A172 (cell line): Measurements from ENCODE around the gene MOV10L1. TPM values are rescaled to one million over a fixed set of nuclear protein-coding genes. Genes with fewer than 3 reads are reported as not detected.
"Not testable (repeated sequence)": the region's sequence is repeated elsewhere in the genome, so short reads cannot be mapped to it uniquely, and the experiment has no call there.

Experiments used
- DNase-seq: peaks from one replicate; pipeline ENCODE4 v3.0.0-alpha.2; 2015; ENCODE audit warnings: low spot score
- total RNA-seq: library from RNA; depleted of rRNA; stranded (reverse); fragments of >200 nt; shearing (Covaris generic); gene quantifications from 2 replicates; pipeline ENCODE4 v1.2.3, GENCODE V29; 2014

Gene MOV10L1
- total RNA-seq, 1 experiment from 2014 or later = 2.0 TPM

DNA sequence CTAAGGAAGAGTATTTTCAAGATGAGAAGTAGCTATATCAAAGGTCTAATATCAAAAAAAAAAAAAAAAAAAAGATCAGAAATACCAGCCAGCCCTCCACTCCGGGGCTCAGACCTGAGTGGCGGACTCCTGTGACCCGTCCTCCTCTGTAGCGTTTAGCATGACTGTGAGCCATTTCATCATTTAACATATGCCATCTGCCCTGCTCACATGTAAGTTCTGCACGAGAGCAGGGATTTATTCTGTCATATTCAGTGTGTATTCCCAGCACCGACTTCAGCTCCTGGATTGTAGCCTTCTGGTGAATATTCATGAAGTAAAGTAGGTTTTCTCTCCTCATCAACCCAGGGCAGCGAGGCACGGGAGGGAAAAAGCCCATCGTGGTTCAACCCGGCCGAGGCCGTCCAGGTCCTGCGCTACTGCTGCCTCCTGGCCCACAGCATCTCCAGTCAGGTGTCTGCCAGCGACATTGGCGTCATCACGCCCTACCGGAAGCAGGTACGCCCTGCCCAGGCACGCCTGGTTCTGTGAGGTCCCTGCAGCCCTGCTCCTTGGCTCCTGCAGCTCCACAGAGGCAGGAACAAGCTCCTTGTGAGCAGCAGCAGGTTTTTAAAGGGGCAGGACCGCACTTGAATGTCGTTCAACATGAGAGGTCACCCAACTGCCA, 68.0 kb downstream of the MOV10L1 start:
- no peak for DNase-seq

GRCh38 chr22:50160947-50161346, 71.1 kb downstream of the MOV10L1 start:
- DNase-seq = no peak

DNA sequence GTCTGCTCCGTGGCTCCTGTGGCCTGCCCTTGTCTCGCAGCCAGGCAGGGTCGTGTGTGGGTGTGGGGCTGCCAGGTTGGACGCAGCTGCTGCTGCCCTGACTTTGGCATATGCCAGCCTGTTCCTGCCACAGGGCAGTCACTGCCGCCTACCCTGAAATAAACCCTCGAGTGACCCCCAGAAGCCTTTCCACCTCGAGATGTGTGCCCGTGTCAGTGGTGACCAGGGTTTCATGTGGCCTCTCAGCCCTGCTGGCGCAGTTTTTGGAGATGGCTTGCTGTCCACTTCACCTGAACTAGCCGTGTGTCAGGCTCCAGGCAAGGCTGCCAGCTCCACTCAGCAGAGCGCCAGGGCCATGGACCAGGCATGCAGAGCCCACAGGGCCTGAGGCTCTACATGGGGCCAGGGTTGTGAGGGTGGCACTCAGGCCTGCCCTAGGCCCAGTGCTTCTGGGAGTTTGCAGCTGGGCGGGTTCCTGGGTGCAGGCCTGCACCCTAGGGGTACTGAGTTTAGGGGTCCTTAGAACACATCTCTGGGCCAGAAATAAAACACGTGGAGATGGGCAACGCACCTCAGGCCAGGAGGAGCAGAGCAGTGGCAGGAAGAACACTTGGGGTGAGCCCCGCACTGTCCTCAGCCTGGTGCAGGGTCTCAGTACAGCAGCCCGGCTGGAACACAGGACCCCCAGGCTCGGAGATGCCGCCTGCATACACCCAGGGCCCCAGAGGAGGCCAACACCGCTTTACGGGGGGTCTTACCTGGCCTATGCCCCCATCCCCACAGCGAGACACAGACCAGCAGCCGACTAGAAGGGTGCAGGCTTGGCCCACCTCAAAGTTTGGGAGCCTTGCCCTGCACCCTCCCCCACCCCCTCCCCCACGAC, 71.9 kb downstream of the MOV10L1 start:
- DNase-seq = no peak

DNA sequence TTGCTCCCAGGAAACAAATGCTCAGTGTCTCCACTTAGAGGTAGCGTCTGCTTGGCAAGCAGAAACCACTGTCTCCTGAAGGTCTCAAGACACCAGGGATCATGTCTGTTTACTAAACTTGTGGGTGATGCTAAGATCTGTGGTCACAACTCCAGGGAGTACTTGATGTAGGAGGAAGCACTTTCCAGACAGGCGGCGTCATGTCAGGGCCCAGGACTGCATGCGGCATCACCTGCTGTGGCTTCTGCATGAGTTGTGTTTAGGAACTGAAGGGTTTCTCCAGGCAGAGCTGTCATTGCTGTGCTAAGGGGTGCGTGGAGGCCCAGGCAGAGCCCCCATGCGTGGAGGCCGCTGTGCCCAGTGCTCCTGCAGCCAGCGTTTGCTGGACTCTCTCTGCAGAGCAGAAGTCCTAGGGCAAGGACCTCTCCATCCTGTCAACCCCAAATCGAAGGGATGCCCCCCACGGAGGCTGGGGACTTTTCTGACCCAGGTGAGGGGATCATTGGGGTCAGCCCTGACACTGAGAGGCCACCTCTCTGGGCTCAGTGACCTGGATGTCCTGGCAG, 72.7 kb downstream of the MOV10L1 start:
- no peak for DNase-seq

DNA sequence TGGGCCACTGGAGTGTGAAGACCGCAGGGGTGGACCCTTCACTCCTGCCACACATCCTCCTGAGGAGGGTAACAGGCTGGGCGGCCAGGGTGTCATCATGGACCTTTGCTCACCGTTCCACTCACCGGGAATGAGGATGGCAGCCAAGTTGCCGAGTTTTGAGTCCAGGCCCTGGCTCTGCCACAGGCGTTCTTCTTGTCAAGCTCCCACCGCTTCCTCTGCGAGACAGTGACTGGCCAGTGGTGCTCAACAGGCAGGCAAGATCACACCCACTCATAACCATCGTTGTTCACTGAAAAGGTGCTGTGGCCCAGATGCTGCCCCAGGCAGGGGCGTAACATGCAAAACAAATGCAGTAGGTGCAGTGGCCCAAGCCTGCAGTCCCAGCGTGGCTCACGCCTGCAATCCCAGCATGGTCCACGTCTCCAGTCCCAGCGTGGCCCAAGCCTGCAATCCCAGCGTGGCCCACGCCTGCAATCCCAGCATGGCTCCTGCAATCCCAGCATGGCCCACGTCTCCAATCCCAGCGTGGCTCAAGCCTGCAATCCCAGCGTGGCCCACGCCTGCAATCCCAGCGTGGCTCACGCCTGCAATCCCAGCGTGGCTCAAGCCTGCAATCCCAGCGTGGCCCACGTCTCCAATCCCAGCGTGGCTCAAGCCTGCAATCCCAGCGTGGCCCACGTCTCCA, 75.8 kb downstream of the MOV10L1 start:
- no peak for DNase-seq

- DNase-seq = no peak
Measured at GRCh38 chr22:50167689-50168489, 78.1 kb downstream of the MOV10L1 start.

DNA sequence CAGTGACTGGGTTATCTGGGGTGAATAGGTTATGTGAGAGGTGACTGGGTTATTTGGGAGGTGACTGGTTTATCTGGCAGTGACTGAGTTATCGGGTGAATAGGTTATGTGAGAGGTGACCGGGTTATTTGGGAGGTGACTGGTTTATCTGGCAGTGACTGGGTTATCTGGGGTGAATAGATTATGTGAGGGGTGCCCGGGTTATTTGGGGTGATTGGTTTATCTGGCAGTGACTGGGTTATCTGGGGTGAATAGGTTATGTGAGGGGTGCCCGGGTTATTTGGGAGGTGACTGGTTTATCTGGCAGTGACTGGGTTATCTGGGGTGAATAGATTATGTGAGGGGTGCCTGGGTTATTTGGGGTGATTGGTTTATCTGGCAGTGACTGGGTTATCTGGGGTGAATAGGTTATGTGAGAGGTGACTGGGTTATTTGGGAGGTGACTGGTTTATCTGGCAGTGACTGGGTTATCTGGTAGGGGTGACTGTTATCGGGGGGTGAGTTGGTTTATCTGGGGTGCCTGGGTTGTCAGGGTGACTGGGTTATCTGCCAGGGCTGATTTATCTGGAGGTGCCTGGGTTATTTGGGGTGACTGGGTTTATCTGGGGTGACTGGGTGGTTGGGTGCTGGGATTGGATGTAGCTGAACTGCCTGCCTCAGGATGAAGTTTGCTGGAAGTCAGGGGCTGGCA, 78.8 kb downstream of the MOV10L1 start:
- not testable (repeated sequence) for DNase-seq

DNA sequence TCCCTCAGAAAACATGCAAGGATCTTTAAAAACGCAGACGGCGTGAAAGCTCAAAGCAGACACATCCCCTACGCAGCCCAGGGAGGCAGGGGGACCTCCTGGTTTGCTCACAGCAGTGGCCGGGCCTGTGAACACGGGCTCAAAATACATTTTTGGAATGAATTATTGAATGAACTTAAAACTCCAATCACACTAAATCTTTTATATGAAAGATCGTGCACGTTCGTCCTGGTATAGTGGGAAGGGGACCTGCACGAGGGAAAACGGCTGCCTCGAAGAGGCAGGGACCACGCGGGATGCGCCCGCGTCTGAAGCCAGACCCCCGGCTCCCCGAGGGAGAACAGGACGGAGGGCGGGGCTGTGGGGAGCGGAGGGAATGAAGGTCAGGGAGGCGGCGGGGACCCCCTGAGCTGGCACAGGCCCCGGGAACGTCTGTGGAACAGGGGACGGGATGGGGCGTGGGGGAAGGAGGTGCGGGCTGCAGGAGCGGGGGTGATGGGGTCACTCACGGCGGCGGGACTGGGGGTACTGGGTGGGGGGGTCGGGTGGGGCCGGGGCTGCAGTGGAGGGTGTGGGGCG, 79.5 kb downstream of the MOV10L1 start:
- no peak for DNase-seq

GRCh38 chr22:50169774-50170341, 80.1 kb downstream of the MOV10L1 start:
- DNase-seq = no peak

DNA sequence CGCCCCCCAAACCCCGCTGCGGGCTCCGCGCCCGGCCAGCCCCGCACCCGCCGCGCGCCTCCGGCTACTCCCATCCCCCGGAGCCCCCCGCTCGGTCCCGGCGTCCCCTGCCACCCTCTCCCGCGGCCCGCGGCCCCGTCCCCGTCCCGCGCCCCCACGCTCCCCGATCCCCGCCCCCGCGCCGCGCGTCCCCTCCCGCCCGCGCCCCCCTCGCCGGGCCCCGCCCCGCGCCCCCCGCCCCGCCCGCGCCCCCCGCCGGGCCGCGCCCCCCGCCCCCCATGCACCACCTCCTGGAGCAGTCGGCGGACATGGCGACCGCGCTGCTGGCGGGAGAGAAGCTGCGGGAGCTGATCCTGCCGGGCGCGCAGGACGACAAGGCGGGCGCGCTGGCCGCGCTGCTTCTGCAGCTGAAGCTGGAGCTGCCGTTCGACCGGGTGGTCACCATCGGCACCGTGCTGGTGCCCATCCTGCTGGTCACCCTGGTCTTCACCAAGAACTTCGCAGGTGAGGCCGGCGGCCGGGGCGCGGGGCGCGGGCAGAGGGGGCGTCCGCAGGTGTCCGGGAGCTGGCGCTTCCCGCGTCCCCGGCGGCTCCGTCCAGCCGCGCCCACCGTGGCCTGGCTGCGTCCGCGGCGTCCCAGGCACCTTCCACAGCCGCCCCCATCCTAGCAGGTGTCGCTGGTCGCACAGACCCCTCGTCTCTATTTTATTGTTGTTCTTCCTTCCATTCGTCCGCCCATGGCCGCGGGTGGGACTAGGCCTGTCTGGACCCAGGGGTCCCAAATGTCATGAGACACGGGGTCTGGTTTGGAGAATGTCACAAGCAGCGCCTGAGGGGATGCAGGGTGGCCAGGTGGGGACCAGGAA, 80.9 kb downstream of the MOV10L1 start, which contains the start of gene PANX2:
TSS of gene PANX2 (plus strand) at position 279 of the 866 bp plus-strand sequence. CDS start at position 279, 0 bp downstream.
- no peak for DNase-seq

DNA sequence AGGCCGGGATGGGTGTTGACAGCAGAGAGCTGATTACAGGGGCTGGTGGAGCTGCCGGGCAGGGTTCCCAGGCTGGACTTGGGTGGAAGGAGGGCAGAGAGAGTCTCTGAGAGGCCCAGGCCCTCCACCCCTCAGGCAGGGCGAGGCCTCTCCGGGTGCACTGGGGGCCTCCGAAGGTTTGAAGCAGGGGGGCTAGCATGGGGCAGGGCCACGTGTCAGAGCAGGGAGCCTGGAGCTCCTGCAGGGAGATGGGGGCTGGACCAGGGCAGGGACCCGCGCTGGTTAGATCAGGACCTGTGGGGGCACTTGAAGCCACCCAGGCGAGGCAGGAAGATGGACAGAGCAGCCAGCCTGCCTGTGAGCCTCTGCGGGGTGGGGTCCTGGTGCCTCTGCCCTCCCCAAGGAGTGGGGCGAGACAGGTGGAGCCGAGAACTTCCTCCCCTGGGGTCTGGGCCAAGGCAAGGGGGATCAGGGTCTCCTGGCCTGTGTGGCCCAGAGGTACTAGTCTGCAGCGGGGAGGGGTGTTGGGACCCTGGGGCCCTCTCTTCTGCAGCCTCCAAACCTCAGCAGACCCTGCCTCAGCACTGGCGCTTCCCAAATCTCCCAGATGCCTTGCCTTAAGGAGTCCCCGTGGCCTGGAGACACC, 81.6 kb downstream of the MOV10L1 start:
- no peak for DNase-seq

DNA sequence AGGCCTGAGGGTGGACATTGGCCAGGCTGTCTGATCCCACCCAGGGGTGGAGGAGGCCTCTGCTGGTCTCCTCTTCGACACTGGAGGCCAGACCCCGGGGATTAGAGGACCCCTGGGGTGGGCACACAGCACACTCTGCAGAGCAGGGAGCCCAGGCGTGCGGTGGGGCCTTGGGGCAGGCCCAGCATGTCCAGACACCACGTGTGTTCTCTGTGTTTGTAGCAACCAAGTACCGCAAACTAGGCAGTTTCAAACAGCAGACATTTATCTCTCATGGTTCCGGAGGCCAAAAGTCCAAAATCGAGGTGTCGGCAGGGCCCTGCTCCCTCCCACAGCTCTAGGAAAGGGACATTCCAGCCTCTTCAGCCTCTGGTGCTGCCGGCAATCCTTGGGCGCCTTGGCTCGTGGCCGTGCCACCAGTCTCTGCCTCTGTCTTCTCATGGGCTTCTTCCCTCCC, 82.2 kb downstream of the MOV10L1 start:
- no peak for DNase-seq

GRCh38 chr22:50173311-50173982, 83.6 kb downstream of the MOV10L1 start:
- DNase-seq = no peak

- no peak for DNase-seq
Measured at GRCh38 chr22:50173983-50174355, 84.2 kb downstream of the MOV10L1 start.

DNA sequence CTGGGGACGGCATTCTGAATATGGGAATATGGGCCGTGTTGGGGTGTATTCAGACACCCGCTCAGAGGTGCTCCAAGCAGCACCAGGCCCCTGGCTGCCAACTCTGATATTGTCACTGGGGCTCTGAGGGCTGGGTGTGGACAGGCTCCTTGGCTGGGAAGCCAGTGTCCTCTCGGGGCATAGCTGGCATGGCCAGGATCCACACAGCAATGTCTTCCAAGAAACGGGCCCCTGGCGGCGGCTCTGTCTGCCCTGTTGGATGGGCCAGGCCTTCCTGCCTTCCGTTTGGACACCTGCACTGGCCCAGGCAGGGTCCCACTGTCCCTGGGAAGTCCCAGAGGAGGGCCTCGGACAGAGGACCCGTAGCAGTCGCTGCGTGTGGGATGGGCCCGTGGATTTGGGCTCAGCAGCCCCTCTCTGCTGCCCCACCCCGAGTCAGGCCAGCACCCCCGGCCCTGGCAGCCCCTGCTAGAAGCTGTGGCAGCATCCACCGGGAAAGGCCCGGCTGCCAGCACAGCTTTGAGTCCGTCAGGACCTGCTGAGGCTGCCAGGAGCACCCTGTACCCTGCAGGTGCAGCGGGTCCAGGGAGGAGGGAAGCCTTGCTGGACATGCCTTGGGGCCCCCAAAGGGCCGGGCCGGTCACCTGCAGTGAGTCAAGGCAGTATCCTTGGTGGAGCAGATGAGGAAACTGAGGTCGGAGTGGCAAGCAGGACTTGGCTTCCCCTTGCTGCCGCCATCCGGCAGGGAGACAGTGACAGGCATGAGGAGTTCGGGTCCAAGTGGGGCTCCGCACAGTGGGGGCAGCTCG, 84.8 kb downstream of the MOV10L1 start:
- no peak for DNase-seq

DNA sequence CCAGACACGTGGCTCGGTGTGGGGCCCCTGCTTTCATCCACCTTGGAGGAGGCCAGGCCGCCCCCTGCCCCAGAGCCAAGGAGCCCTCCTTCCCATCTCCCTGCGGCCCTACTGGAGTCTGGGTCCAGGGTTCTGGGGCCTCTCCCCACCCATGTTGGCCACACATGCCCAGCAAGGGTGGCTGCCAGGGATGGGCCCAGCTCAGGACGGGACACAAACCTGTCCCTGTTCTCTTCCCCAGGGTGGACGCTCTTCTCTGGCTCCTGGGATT, 85.3 kb downstream of the MOV10L1 start:
- DNase-seq = no peak
